Skeletal muscle tissue (tissue), 4 donors: ENCODE data around the gene APOL3. TPM values are rescaled to one million over a fixed set of nuclear protein-coding genes. Genes with fewer than 3 reads are reported as not detected.
"Not testable (repeated sequence)": the region's sequence is repeated elsewhere in the genome, so short reads cannot be mapped to it uniquely, and the experiment has no call there.

Source experiments
- H3K27ac ChIP-seq: one replicate; pipeline ENCODE4 v1.7.0; 2013; ENCODE audit warnings: mild to moderate bottlenecking, low read depth, low read length, inconsistent platforms
- H3K27me3 ChIP-seq, 3 donors: one replicate each; pipeline ENCODE4 v1.7.0; 2013; ENCODE audit warnings: low read length in 3 of 3; ENCODE audit not compliant: control insufficient read depth in 3 of 3, insufficient read depth in 3 of 3
- H3K36me3 ChIP-seq, 3 donors: one replicate each; pipeline ENCODE4 v1.7.0; 2013; ENCODE audit warnings: low read length in 3 of 3; ENCODE audit not compliant: control insufficient read depth in 3 of 3, insufficient read depth in 3 of 3
- H3K4me1 ChIP-seq, 3 donors: one replicate each; pipeline ENCODE4 v1.7.0; 2013; ENCODE audit warnings: low read length in 3 of 3, mild to moderate bottlenecking in 3 of 3; ENCODE audit not compliant: control insufficient read depth in 3 of 3, insufficient read depth in 3 of 3
- H3K4me3 ChIP-seq, 3 donors: one replicate each; pipeline ENCODE4 v1.7.0; 2013; ENCODE audit warnings: low read length in 3 of 3
- H3K9ac ChIP-seq, 3 donors: one replicate each; pipeline ENCODE4 v1.7.0; 2013; ENCODE audit warnings: low read length in 3 of 3, mild to moderate bottlenecking in 3 of 3, moderate library complexity in 2 of 3, low read depth in 1 of 3
- H3K9me3 ChIP-seq, 3 donors: one replicate each; pipeline ENCODE4 v1.7.0; 2013; ENCODE audit warnings: low read length in 3 of 3; ENCODE audit not compliant: control insufficient read depth in 3 of 3
- total RNA-seq: library from RNA; depleted of rRNA; stranded (reverse); fragments of >200 nt; gene quantifications from one replicate; pipeline ENCODE4 v1.2.3, GENCODE V29; 2014
- donor health status: Osteomylitis.

APOL3 gene
- total RNA-seq, 1 donor from 2014 or later = 13.6 TPM

- H3K4me1 ChIP-seq = peaks cover 4 to 7% (median 7%) of the 10 kb centered on the region in 3 donors
- H3K27ac ChIP-seq = no peak overlapping the region
- no peaks in the 10 kb centered on the region for H3K27me3 ChIP-seq
- H3K36me3 ChIP-seq = no peaks in the 10 kb centered on the region
- H3K4me3 ChIP-seq = no peak overlapping the region
- H3K9me3 ChIP-seq = no peaks in the 10 kb centered on the region
- no peak overlapping the region for H3K9ac ChIP-seq
Observed at GRCh38 chr22:36110306-36110881, 50.2 kb downstream of the APOL3 start.

- Histone ChIP-seq H3K27me3 (no peaks in the 10 kb centered on the region), H3K4me1 (peaks cover 4 to 7% (median 7%) of the 10 kb centered on the region in 3 donors), H3K9me3 (no peaks in the 10 kb centered on the region), H3K27ac (no peak overlapping the region), H3K4me3 (no peak overlapping the region), H3K36me3 (no peaks in the 10 kb centered on the region), H3K9ac (no peak overlapping the region)
Observed at GRCh38 chr22:36107436-36107835, 53.1 kb downstream of the APOL3 start.

GRCh38 chr22:36106910-36107309 lies 53.6 kb downstream of the APOL3 start:
- Histone ChIP-seq H3K4me1 (peaks cover 4 to 7% (median 7%) of the 10 kb centered on the region in 3 donors), H3K27ac (no peak overlapping the region), H3K27me3 (no peaks in the 10 kb centered on the region), H3K36me3 (no peaks in the 10 kb centered on the region), H3K9ac (no peak overlapping the region), H3K9me3 (no peaks in the 10 kb centered on the region), H3K4me3 (no peak overlapping the region)

- H3K9ac ChIP-seq = no peak overlapping the region
- H3K9me3 ChIP-seq = no peaks in the 10 kb centered on the region
- H3K4me3 ChIP-seq = no peak overlapping the region
- H3K27me3 ChIP-seq = peaks cover 0 to 2% (median 0%) of the 10 kb centered on the region in 3 donors
- no peak overlapping the region for H3K27ac ChIP-seq
- no peaks in the 10 kb centered on the region for H3K36me3 ChIP-seq
- H3K4me1 ChIP-seq = peaks cover 0 to under 1% (median under 1%) of the 10 kb centered on the region in 3 donors
Observed at GRCh38 chr22:36104988-36105387, 55.6 kb downstream of the APOL3 start.

- H3K9me3 ChIP-seq = no peaks in the 10 kb centered on the region
- H3K4me3 ChIP-seq = no peak overlapping the region
- H3K36me3 ChIP-seq = no peaks in the 10 kb centered on the region
- no peak overlapping the region for H3K27ac ChIP-seq
- H3K9ac ChIP-seq = no peak overlapping the region
- H3K27me3 ChIP-seq = peaks cover 0 to 2% (median 0%) of the 10 kb centered on the region in 3 donors
- H3K4me1 ChIP-seq = no peaks in the 10 kb centered on the region
Observed at GRCh38 chr22:36104435-36104834, 56.1 kb downstream of the APOL3 start.

- no peaks in the 10 kb centered on the region for H3K36me3 ChIP-seq
- H3K4me1 ChIP-seq = no peaks in the 10 kb centered on the region
- H3K27ac ChIP-seq = no peak overlapping the region
- H3K9me3 ChIP-seq = no peaks in the 10 kb centered on the region
- H3K9ac ChIP-seq = no peak overlapping the region
- no peak overlapping the region for H3K4me3 ChIP-seq
- H3K27me3 ChIP-seq = peaks cover 0 to 2% (median 0%) of the 10 kb centered on the region in 3 donors
Observed at GRCh38 chr22:36103891-36104290, 56.7 kb downstream of the APOL3 start.

- Histone ChIP-seq H3K4me1 (no peaks in the 10 kb centered on the region), H3K4me3 (no peak overlapping the region), H3K27me3 (peaks cover 0 to 2% (median 0%) of the 10 kb centered on the region in 3 donors), H3K36me3 (no peaks in the 10 kb centered on the region), H3K27ac (no peak overlapping the region), H3K9me3 (no peaks in the 10 kb centered on the region), H3K9ac (no peak overlapping the region)
Observed at GRCh38 chr22:36102995-36103394, 57.6 kb downstream of the APOL3 start.

- no peaks in the 10 kb centered on the region for H3K36me3 ChIP-seq
- no peaks in the 10 kb centered on the region for H3K9me3 ChIP-seq
- H3K4me3 ChIP-seq = no peak overlapping the region
- no peak overlapping the region for H3K27ac ChIP-seq
- no peaks in the 10 kb centered on the region for H3K4me1 ChIP-seq
- H3K9ac ChIP-seq = no peak overlapping the region
- peaks cover 0 to 2% (median 0%) of the 10 kb centered on the region in 3 donors for H3K27me3 ChIP-seq
Observed at GRCh38 chr22:36101756-36102155, 58.8 kb downstream of the APOL3 start.

- not testable (repeated sequence) for H3K9me3 ChIP-seq, H3K27me3 ChIP-seq, H3K27ac ChIP-seq, H3K4me3 ChIP-seq, H3K9ac ChIP-seq, H3K4me1 ChIP-seq, H3K36me3 ChIP-seq
Observed at GRCh38 chr22:36100908-36101307, 59.6 kb downstream of the APOL3 start.

GRCh38 chr22:36100134-36100824 lies 60.3 kb downstream of the APOL3 start:
- Histone ChIP-seq H3K27me3 (peaks cover 0 to 2% (median 0%) of the 10 kb centered on the region in 3 donors), H3K4me1 (no peaks in the 10 kb centered on the region), H3K27ac (no peak overlapping the region), H3K9me3 (no peaks in the 10 kb centered on the region), H3K36me3 (no peaks in the 10 kb centered on the region), H3K9ac (no peak overlapping the region), H3K4me3 (no peak overlapping the region)
